ENCODE results near the gene TSGA10IP. TPM values are rescaled to one million over a fixed set of nuclear protein-coding genes. Genes with fewer than 3 reads are reported as not detected.
A peak's percentile ranks its signal among the peaks of the same experiment; 100 is the strongest.

Gene TSGA10IP
- total RNA-seq, 4 donors from 2014 or later = not detected

- Histone ChIP-seq H3K27me3 (no peaks in the 10 kb centered on the region), H3K4me3 (peak overlapping the region; percentile 68 to 99 (median 88)), H3K27ac (replicated peaks in 1 of 4) (peak overlapping the region; percentile 91 to 99 (median 96)), H3K9me3 (no peaks in the 10 kb centered on the region), H3K36me3 (peaks cover 7 to 39% (median 28%) of the 10 kb centered on the region in 4 donors), H3K4me1 (peaks cover 46 to 57% (median 54%) of the 10 kb centered on the region in 4 donors)
- TF ChIP-seq EP300 (IDR thresholded peaks at IDR 0.05) (no peak), POLR2A (IDR thresholded peaks at IDR 0.05; ENCODE audit: low read depth) (no peak), POLR2AphosphoS5 (IDR thresholded peaks at IDR 0.05) (no peak)
- WGBS = 2% methylated on average over 11 of the region's 60 CpGs
- DNase-seq (ENCODE audit: extremely low spot score) = no peak
- intact Hi-C loops (cut with DNase I) = loop anchor here (5.0 to 10.0 kb wide), 2 partner anchors 38 to 65 kb away; no protein-coding TSS in a partner anchor
These were observed 25.5 kb upstream of the TSGA10IP start for GRCh38 chr11:65919573-65920371.

GRCh38 chr11:65920372-65920802 is 24.9 kb upstream of the TSGA10IP start:
- no peaks in the 10 kb centered on the region for H3K27me3 ChIP-seq
- no peaks in the 10 kb centered on the region for H3K9me3 ChIP-seq
- H3K4me3 ChIP-seq = peak overlapping the region; percentile 68 to 99 (median 88)
- H3K36me3 ChIP-seq = peaks cover 7 to 39% (median 28%) of the 10 kb centered on the region in 4 donors
- peaks cover 40 to 51% (median 48%) of the 10 kb centered on the region in 4 donors for H3K4me1 ChIP-seq
- TF ChIP-seq EP300 (IDR thresholded peaks at IDR 0.05) (no peak), POLR2AphosphoS5 (IDR thresholded peaks at IDR 0.05) (no peak), POLR2A (IDR thresholded peaks at IDR 0.05; ENCODE audit: low read depth) (no peak), CTCF (IDR thresholded peaks at IDR 0.05) (no peak)
- intact Hi-C loops (cut with DNase I) = loop anchor here (5.0 to 10.0 kb wide), 2 partner anchors 37 to 64 kb away; no protein-coding TSS in a partner anchor
- peak overlapping the region; percentile 91 to 99 (median 96) for H3K27ac ChIP-seq (replicated peaks in 1 of 4)
- DNase-seq (ENCODE audit: extremely low spot score) = no peak
- WGBS = 63% methylated on average over 14 of the region's 15 CpGs

- DNase-seq (ENCODE audit: extremely low spot score) = no peak
- no peaks in the 10 kb centered on the region for H3K9me3 ChIP-seq
- peak overlapping the region in 3 of 4 donors; percentile 68 to 93 (median 82) for H3K4me3 ChIP-seq
These were observed 24.2 kb upstream of the TSGA10IP start for GRCh38 chr11:65921033-65921555.

GRCh38 chr11:65921876-65922275 is 23.4 kb upstream of the TSGA10IP start:
- TF ChIP-seq POLR2A (IDR thresholded peaks at IDR 0.05; ENCODE audit: low read depth) = no peak
- no peak for TF ChIP-seq EP300 (IDR thresholded peaks at IDR 0.05)
- H3K36me3 ChIP-seq = peaks cover 7 to 37% (median 28%) of the 10 kb centered on the region in 4 donors
- H3K4me3 ChIP-seq = no peak overlapping the region
- intact Hi-C loops (cut with DNase I) = loop anchor here (5.0 to 10.0 kb wide), 2 partner anchors 35 to 63 kb away; no protein-coding TSS in a partner anchor
- 94% methylated on average over 10 of the region's 10 CpGs for WGBS
- H3K9me3 ChIP-seq = no peaks in the 10 kb centered on the region
- H3K27me3 ChIP-seq = no peaks in the 10 kb centered on the region
- no peak for DNase-seq (ENCODE audit: extremely low spot score)
- peaks cover 25 to 36% (median 33%) of the 10 kb centered on the region in 4 donors for H3K4me1 ChIP-seq
- H3K27ac ChIP-seq (replicated peaks in 1 of 4) = no peak overlapping the region

More at GRCh38 chr11:65921033-65921555, 24.2 kb upstream of the TSGA10IP start:
- Histone ChIP-seq H3K4me1 (peaks cover 33 to 44% (median 41%) of the 10 kb centered on the region in 4 donors), H3K27me3 (no peaks in the 10 kb centered on the region), H3K36me3 (peaks cover 7 to 39% (median 28%) of the 10 kb centered on the region in 4 donors), H3K27ac (replicated peaks in 1 of 4) (peak overlapping the region in 1 of 4 donors; percentile 97)
- TF ChIP-seq EP300 (IDR thresholded peaks at IDR 0.05) (no peak), POLR2A (IDR thresholded peaks at IDR 0.05; ENCODE audit: low read depth) (no peak), CTCF (IDR thresholded peaks at IDR 0.05) (no peak)
- 98% methylated on average over 5 of the region's 12 CpGs for WGBS
- intact Hi-C loops (cut with DNase I) = loop anchor here (5.0 to 10.0 kb wide), 2 partner anchors 36 to 64 kb away; no protein-coding TSS in a partner anchor

GRCh38 chr11:65922565-65922964 is 22.7 kb upstream of the TSGA10IP start:
- Histone ChIP-seq H3K36me3 (peaks cover 7 to 30% (median 28%) of the 10 kb centered on the region in 4 donors), H3K4me3 (no peak overlapping the region), H3K27me3 (no peaks in the 10 kb centered on the region), H3K27ac (replicated peaks in 1 of 4) (no peak overlapping the region), H3K9me3 (no peaks in the 10 kb centered on the region), H3K4me1 (peaks cover 18 to 29% (median 26%) of the 10 kb centered on the region in 4 donors)
- 73% methylated on average over 3 of the region's 3 CpGs for WGBS
- TF ChIP-seq POLR2A (IDR thresholded peaks at IDR 0.05; ENCODE audit: low read depth) (no peak), CTCF (IDR thresholded peaks at IDR 0.05) (no peak), EP300 (IDR thresholded peaks at IDR 0.05) (no peak), POLR2AphosphoS5 (IDR thresholded peaks at IDR 0.05) (no peak)
- no peak for DNase-seq (ENCODE audit: extremely low spot score)
- intact Hi-C loops (cut with DNase I) = loop anchor here (5.0 to 10.0 kb wide), 2 partner anchors 35 to 62 kb away; no protein-coding TSS in a partner anchor

Data from esophagus muscularis mucosa (tissue), 4 donors.